Cardiac muscle cell (in vitro differentiated cells and primary cell): ENCODE results near the gene ATG5. TPM values are rescaled to one million over a fixed set of nuclear protein-coding genes. Genes with fewer than 3 reads are reported as not detected.

Experiments used
- DNase-seq, 2 donors: peaks; one replicate each; pipeline versions ENCODE4 v3.0.0 to v3.0.0-alpha.2; 2010 to 2017; ENCODE audit warnings: low read depth in 1 of 2, low spot score in 1 of 2
- H3K27ac ChIP-seq: fragments of 200-600 bp; sonication (generic); 2 replicates; pipeline ENCODE4 v1.5.1; 2016
- H3K27me3 ChIP-seq: fragments of 200-600 bp; sonication (generic); 2 replicates; pipeline ENCODE4 v1.6.0; 2016; ENCODE audit warnings: control low read depth
- H3K36me3 ChIP-seq: fragments of 200-600 bp; sonication (generic); 2 replicates; pipeline ENCODE4 v1.5.1; 2016; ENCODE audit warnings: control low read depth
- H3K4me1 ChIP-seq: fragments of 200-600 bp; sonication (generic); 2 replicates; pipeline ENCODE4 v1.8.1; 2017; ENCODE audit warnings: low read depth, mild to moderate bottlenecking, mixed run types
- H3K4me3 ChIP-seq: fragments of 200-600 bp; sonication (generic); 2 replicates; pipeline ENCODE4 v1.5.1; 2016; ENCODE audit warnings: mild to moderate bottlenecking
- H3K9me3 ChIP-seq: fragments of 200-600 bp; sonication (generic); 2 replicates; pipeline ENCODE4 v1.5.1; 2017; ENCODE audit warnings: low read depth, mild to moderate bottlenecking, control low read depth
- CTCF ChIP-seq: IDR thresholded peaks from 2 replicates; pipeline ENCODE4 v1.5.1; 2012; ENCODE audit warnings: low read depth, mild to moderate bottlenecking, low read length
- polyA plus RNA-seq: library from polyadenylated mRNA; unstranded; fragments of >200 nt; fragmentation: Nextera tagmentation; extraction: Ambion mirVana; gene quantifications from 2 replicates; pipeline ENCODE4 v1.2.1, GENCODE V29; 2016
- total RNA-seq: library from RNA; depleted of rRNA; stranded (reverse); fragments of >200 nt; gene quantifications from 2 replicates; pipeline ENCODE4 v1.2.3, GENCODE V29; 2016

Gene ATG5
- total and polyA plus RNA-seq, 2 experiments from 2014 or later = 15.2 to 32.2 TPM

- no peak for TF ChIP-seq CTCF
- H3K9me3 ChIP-seq = no peaks in the 10 kb centered on the region
- no peaks in the 10 kb centered on the region for H3K27me3 ChIP-seq
- no peak for DNase-seq
- no peak overlapping the region for H3K27ac ChIP-seq
- peaks cover 26% of the 10 kb centered on the region for H3K4me1 ChIP-seq
- no peaks in the 10 kb centered on the region for H3K36me3 ChIP-seq
- H3K4me3 ChIP-seq = no peak overlapping the region
These were observed 181.9 kb downstream of the ATG5 start for GRCh38 chr6:106143665-106144064.

DNA sequence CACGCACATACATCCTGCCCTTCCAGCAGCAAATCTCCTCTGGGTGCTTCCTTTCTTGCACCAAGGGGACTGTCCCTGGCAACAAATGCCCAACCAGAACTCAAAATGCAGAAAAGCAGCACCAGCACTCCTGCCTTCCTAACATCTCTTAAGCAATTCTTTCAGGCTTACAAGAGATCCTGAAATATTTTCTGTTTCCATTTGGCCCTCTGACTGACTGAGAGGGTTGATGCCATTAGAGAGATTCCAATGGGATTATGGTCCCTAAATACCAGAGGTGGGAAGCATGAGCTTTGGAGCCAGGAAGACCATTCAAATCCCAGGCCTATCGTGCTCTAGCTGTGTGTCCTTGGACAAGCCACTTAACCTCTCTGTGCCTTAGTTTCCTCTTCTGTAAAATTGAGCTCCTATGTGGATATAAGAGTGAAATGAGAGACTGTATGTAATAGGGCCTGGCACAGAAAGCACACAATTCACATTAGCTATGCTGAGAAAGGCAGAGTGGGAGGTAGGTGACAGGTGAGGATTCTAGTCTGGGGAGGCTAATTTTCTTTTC, 182.6 kb downstream of the ATG5 start:
- no peaks in the 10 kb centered on the region for H3K27me3 ChIP-seq
- TF ChIP-seq CTCF = no peak
- H3K4me1 ChIP-seq = peaks cover 26% of the 10 kb centered on the region
- DNase-seq = no peak
- H3K36me3 ChIP-seq = no peaks in the 10 kb centered on the region
- H3K9me3 ChIP-seq = no peaks in the 10 kb centered on the region
- H3K27ac ChIP-seq = peak overlapping the region; percentile 44
- H3K4me3 ChIP-seq = no peak overlapping the region

- no peak for TF ChIP-seq CTCF
- H3K4me3 ChIP-seq = no peak overlapping the region
- DNase-seq = peak in 1 of 2 donors; percentile 55
- H3K4me1 ChIP-seq = peaks cover 26% of the 10 kb centered on the region
- H3K9me3 ChIP-seq = no peaks in the 10 kb centered on the region
- peak overlapping the region; percentile 44 for H3K27ac ChIP-seq
- no peaks in the 10 kb centered on the region for H3K27me3 ChIP-seq
- H3K36me3 ChIP-seq = no peaks in the 10 kb centered on the region
These were observed 183.9 kb downstream of the ATG5 start for GRCh38 chr6:106141441-106142237.

GRCh38 chr6:106138151-106138550, 187.4 kb downstream of the ATG5 start:
- Histone ChIP-seq H3K4me3 (no peak overlapping the region), H3K4me1 (peaks cover 20% of the 10 kb centered on the region), H3K27me3 (no peaks in the 10 kb centered on the region), H3K36me3 (no peaks in the 10 kb centered on the region), H3K9me3 (no peaks in the 10 kb centered on the region), H3K27ac (no peak overlapping the region)
- TF ChIP-seq CTCF = no peak
- no peak for DNase-seq

DNA sequence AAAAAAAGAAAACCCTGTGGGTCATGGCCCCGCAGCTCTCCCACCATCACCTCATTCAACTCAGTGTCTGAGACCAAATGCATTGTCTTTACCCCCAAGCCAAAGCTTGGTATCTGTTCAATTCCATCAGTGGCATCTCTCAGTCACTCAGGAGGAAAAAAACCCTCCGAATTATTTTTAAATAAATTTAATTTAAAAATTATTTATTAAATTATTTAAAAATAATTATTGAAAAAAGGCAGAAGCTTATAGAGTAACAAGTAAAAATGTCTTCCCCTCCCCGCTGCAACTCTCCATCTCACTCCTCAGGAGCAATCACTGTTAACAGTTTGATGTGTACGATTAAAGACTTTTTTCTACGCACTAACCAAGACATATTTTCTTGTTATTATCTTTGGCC, 188.7 kb downstream of the ATG5 start:
- no peak for TF ChIP-seq CTCF
- H3K4me1 ChIP-seq = peaks cover 8% of the 10 kb centered on the region
- no peak overlapping the region for H3K4me3 ChIP-seq
- no peaks in the 10 kb centered on the region for H3K27me3 ChIP-seq
- H3K27ac ChIP-seq = no peak overlapping the region
- H3K9me3 ChIP-seq = no peaks in the 10 kb centered on the region
- DNase-seq = no peak
- no peaks in the 10 kb centered on the region for H3K36me3 ChIP-seq
